GM23338 (cell line): ENCODE data around the gene DBH.

Source experiments
- CREB1 ChIP-seq: fragments of 250-450 bp; sonication (Bioruptor Pico); IDR thresholded peaks from 2 replicates; pipeline ENCODE4 v1.5.0; 2020; ENCODE audit warnings: low read depth, mild to moderate bottlenecking, moderate library complexity
- CTCF ChIP-seq, 2 experiments: fragments of 200-600 bp in 1 of 2; sonication (generic) in 1 of 2; conservative IDR thresholded peaks; 2 replicates each; pipeline versions ENCODE4 v1.5.1 to v1.6.1; 2016 to 2017; ENCODE audit warnings: antibody characterized with exemption in 2 of 2, low read depth in 2 of 2, mild to moderate bottlenecking in 2 of 2, moderate library complexity in 1 of 2
- EZH2 ChIP-seq: fragments of 200-600 bp; sonication (generic); IDR thresholded peaks from one replicate; pipeline ENCODE4 v1.8.0; 2017; ENCODE audit warnings: antibody characterized with exemption, mild to moderate bottlenecking, low read depth; ENCODE audit not compliant: unreplicated experiment
- EZH2phosphoT487 ChIP-seq: fragments of 200-600 bp; sonication (generic); IDR thresholded peaks from one replicate; pipeline ENCODE4 v1.8.1; 2018; ENCODE audit warnings: antibody characterized with exemption; ENCODE audit not compliant: unreplicated experiment
- JUNB ChIP-seq: IDR thresholded peaks from one replicate; pipeline ENCODE4 v1.6.1; 2016; ENCODE audit warnings: antibody characterized with exemption; ENCODE audit not compliant: unreplicated experiment
- NANOG ChIP-seq: IDR thresholded peaks from 2 replicates; pipeline ENCODE4 v1.6.1; 2016; ENCODE audit warnings: antibody characterized with exemption, borderline replicate concordance
- POLR2AphosphoS5 ChIP-seq: IDR thresholded peaks from 2 replicates; pipeline ENCODE4 v1.6.1; 2016; ENCODE audit warnings: antibody characterized with exemption, low read depth
- REST ChIP-seq: IDR thresholded peaks from one replicate; pipeline ENCODE4 v1.6.1; 2018; ENCODE audit warnings: antibody characterized with exemption; ENCODE audit not compliant: unreplicated experiment
- STAT1 ChIP-seq: IDR thresholded peaks from one replicate; pipeline ENCODE4 v1.6.1; 2016; ENCODE audit warnings: antibody characterized with exemption; ENCODE audit not compliant: unreplicated experiment
- ZNF331 ChIP-seq: fragments of 250-450 bp; sonication (Bioruptor Pico); IDR thresholded peaks from 2 replicates; pipeline ENCODE4 v1.5.0; 2020; ENCODE audit warnings: low read depth, mild to moderate bottlenecking, moderate library complexity
- TF ChIP-seq, protein P1 (sequence below): IDR thresholded peaks from 2 replicates; pipeline ENCODE4 v1.6.1; 2016; ENCODE audit warnings: antibody characterized with exemption

DNA sequence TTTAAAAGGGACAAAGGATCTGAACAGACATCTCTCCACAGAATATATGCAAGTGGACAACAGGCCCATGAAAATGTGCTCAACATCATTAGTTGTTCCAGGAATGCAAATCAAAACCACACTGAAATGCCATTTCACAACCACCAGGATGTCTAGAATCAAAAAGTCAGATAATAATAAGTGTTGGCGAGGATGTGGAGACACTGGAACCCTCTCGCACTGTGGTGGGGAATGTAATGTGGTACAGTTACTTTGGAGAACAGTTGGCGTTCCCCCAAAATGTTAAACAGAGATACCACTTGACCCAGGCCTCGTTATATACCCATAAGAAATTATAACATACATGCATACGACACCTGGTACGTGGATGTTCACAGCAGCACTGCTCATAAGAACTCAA lies 63.4 kb downstream of the DBH start:
- TF ChIP-seq CTCF (conservative IDR thresholded peaks at IDR 0.05; ENCODE audit: low read depth in 2 of 2) (no peak), POLR2AphosphoS5 (no peak), EZH2 (no peak), REST (no peak), EZH2phosphoT487 (no peak), ZNF331 (CRISPR knock-in tag) (no peak), JUNB (no peak), CREB1 (CRISPR knock-in tag) (no peak), NANOG (no peak), STAT1 (no peak)
- TF ChIP-seq, protein P1, sequence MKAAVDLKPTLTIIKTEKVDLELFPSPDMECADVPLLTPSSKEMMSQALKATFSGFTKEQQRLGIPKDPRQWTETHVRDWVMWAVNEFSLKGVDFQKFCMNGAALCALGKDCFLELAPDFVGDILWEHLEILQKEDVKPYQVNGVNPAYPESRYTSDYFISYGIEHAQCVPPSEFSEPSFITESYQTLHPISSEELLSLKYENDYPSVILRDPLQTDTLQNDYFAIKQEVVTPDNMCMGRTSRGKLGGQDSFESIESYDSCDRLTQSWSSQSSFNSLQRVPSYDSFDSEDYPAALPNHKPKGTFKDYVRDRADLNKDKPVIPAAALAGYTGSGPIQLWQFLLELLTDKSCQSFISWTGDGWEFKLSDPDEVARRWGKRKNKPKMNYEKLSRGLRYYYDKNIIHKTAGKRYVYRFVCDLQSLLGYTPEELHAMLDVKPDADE: no peak
